Neural progenitor cell (in vitro differentiated cells): Measurements from ENCODE around the gene LIN7C.

Source experiments
- CTCF ChIP-seq: fragments of 200-600 bp; sonication (generic); IDR thresholded peaks from 2 replicates; pipeline ENCODE4 v1.5.1; 2017; ENCODE audit warnings: antibody characterized with exemption, mild to moderate bottlenecking
- EZH2phosphoT487 ChIP-seq: fragments of 200-600 bp; sonication (generic); IDR thresholded peaks from 2 replicates; pipeline ENCODE4 v1.6.1; 2017; ENCODE audit warnings: antibody characterized with exemption

GRCh38 chr11:27532652-27533325 lies 26.2 kb upstream of the LIN7C start:
- TF ChIP-seq CTCF (no peak), EZH2phosphoT487 (no peak)
